Aortic smooth muscle cell (primary cell): ENCODE data around the gene AASDHPPT. TPM values are rescaled to one million over a fixed set of nuclear protein-coding genes. Genes with fewer than 3 reads are reported as not detected.

Source experiments
- total RNA-seq: library from RNA; depleted of rRNA; stranded (reverse); fragments of >200 nt; gene quantifications from 2 replicates; pipeline ENCODE4 v1.2.3, GENCODE V29; 2014

The AASDHPPT gene, protein sequence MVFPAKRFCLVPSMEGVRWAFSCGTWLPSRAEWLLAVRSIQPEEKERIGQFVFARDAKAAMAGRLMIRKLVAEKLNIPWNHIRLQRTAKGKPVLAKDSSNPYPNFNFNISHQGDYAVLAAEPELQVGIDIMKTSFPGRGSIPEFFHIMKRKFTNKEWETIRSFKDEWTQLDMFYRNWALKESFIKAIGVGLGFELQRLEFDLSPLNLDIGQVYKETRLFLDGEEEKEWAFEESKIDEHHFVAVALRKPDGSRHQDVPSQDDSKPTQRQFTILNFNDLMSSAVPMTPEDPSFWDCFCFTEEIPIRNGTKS
- 35.9 and 45.0 TPM in 2 replicates for total RNA-seq

GRCh38 chr11:106077609-106078455 lies at the start of gene AASDHPPT:
TSS of gene AASDHPPT (plus strand) at chr11:106077662. CDS start at chr11:106077711, 49 bp downstream.

DNA sequence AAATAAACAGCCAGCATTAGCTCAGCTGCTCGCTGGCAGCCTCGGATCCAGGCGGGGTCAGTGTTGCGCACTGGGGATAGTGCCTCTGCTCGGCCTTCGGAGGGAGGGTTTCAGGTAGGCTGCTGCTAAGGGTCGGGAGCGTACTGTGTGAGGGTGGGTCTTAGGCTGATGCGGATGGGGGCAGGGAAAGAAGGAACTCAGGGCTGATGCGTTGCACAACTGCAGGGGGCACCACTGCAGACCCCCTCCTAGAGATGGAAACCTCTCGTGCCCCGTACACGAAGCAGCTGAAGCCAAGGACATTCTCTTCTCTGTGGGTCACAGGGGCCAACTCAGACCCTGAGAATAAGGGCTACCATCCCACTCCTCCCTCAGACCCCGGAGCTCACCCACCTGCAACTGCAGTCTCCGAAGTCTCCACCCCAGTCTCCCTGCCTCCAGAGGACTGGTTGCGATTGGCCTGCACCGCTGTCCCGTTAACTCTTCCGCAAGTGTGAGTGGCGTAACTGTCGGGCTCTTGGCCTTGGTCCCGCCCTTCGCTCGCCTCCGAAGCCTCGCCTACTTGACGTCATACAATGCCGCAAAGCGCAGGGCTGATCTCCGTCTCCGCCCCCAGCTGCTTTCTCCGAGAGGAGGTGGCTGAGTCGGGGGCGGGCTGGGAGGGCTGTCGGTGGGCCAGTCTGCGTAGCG lies 398 bp upstream of the AASDHPPT start, which contains the start of gene KBTBD3:
Gene KBTBD3 (minus strand): TSS at position 429 of the 690 bp plus-strand sequence. CDS start 18,250 bp downstream, outside the sequence.

Other genes with a start within 250 kb of the AASDHPPT start
- gene MSANTD4, start 55.4 kb upstream of the AASDHPPT start, total RNA-seq = 42.8 and 48.7 TPM in 2 replicates
- gene KBTBD3, start 315 bp upstream of the AASDHPPT start, total RNA-seq = 5.5 and 5.8 TPM in 2 replicates